Mesodermal cell (in vitro differentiated cells): ENCODE data around the gene TREH. TPM values are rescaled to one million over a fixed set of nuclear protein-coding genes. Genes with fewer than 3 reads are reported as not detected.
A peak's percentile ranks its signal among the peaks of the same experiment; 100 is the strongest.
"Not testable (repeated sequence)": the region's sequence is repeated elsewhere in the genome, so short reads cannot be mapped to it uniquely, and the experiment has no call there.

Experiments
- H3K27ac ChIP-seq: 2 replicates; pipeline ENCODE4 v1.7.0; 2013; ENCODE audit warnings: mild to moderate bottlenecking, low read depth, low read length, moderate library complexity; ENCODE audit not compliant: severe bottlenecking
- H3K36me3 ChIP-seq: 2 replicates; pipeline ENCODE4 v1.7.1; 2013; ENCODE audit warnings: mild to moderate bottlenecking, low read length, moderate library complexity; ENCODE audit not compliant: control insufficient read depth, insufficient read depth
- H3K4me1 ChIP-seq: one replicate; pipeline ENCODE4 v1.7.1; 2013; ENCODE audit warnings: mild to moderate bottlenecking, low read length; ENCODE audit not compliant: insufficient read depth, control insufficient read depth, poor library complexity, severe bottlenecking
- H3K4me3 ChIP-seq: 2 replicates; pipeline ENCODE4 v1.7.0; 2013; ENCODE audit warnings: low read length, control low read depth, mild to moderate bottlenecking; ENCODE audit not compliant: insufficient read depth, poor library complexity, severe bottlenecking; ENCODE audit errors: extremely low read depth
- H3K9me3 ChIP-seq: 2 replicates; pipeline ENCODE4 v1.7.1; 2013; ENCODE audit warnings: mild to moderate bottlenecking, low read length, moderate library complexity; ENCODE audit not compliant: control insufficient read depth
- WGBS, 2 experiments: methylation state at CpG; one replicate each; pipeline ENCODE4 v1.1.5; 2013; ENCODE audit warnings: missing lambda C conversion rate in 2 of 2; ENCODE audit not compliant: insufficient coverage in 2 of 2; 5-methylcytosine and 5-hydroxymethylcytosine counted together
- polyA plus RNA-seq, 2 experiments: library from polyadenylated mRNA; stranded (reverse); fragments of 50-300 nt; gene quantifications; one replicate each; pipeline ENCODE4 v1.2.3, GENCODE V29; 2013

Gene TREH
- not detected for polyA plus RNA-seq (2013, experiment 1 of 2)
- polyA plus RNA-seq (2013, experiment 2 of 2) = not detected

- H3K27ac ChIP-seq = no peak within 1 kb of the TSS
- H3K9me3 ChIP-seq = peaks cover 11% of the 10 kb centered on the region
- 85 to 94% methylated on average over 4 to 5 of the region's 5 CpGs for WGBS, 2 experiments
- no peaks in the 10 kb centered on the region for H3K36me3 ChIP-seq
- H3K4me3 ChIP-seq = no peak within 1 kb of the TSS
- H3K4me1 ChIP-seq = no peaks in the 10 kb centered on the region
Observed at GRCh38 chr11:118679483-118679882, at the start of gene TREH. Gene TREH (minus strand): TSS chr11:118679650. CDS start chr11:118679627, 23 bp downstream.

GRCh38 chr11:118728112-118728511 is 48.7 kb upstream of the TREH start:
- not testable (repeated sequence) for H3K4me1 ChIP-seq, H3K36me3 ChIP-seq, H3K27ac ChIP-seq, H3K9me3 ChIP-seq, H3K4me3 ChIP-seq
- 100% methylated on average over 3 to 6 of the region's 10 CpGs for WGBS, 2 experiments

DNA sequence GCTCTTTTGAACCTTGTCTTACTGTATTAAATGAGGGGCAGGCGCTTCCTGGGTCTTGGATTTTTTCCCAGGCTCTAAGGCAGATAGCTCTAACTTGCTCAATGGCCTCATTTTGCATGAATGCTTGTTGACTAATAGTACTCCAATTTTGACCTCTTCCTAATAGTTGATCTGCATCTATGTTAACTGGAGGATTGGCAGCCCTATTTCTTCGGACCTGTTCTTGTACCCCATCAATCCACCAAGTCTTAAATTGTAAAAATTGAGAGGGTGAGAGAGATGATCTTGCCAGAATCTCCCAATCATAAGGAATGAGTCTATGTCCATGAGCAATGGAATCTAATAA is 48.2 kb upstream of the TREH start:
- not testable (repeated sequence) for H3K4me1 ChIP-seq, H3K4me3 ChIP-seq, H3K27ac ChIP-seq, H3K36me3 ChIP-seq, H3K9me3 ChIP-seq
- no CpG with 5 or more reads among the region's 2 CpGs for WGBS, 2 experiments

DNA sequence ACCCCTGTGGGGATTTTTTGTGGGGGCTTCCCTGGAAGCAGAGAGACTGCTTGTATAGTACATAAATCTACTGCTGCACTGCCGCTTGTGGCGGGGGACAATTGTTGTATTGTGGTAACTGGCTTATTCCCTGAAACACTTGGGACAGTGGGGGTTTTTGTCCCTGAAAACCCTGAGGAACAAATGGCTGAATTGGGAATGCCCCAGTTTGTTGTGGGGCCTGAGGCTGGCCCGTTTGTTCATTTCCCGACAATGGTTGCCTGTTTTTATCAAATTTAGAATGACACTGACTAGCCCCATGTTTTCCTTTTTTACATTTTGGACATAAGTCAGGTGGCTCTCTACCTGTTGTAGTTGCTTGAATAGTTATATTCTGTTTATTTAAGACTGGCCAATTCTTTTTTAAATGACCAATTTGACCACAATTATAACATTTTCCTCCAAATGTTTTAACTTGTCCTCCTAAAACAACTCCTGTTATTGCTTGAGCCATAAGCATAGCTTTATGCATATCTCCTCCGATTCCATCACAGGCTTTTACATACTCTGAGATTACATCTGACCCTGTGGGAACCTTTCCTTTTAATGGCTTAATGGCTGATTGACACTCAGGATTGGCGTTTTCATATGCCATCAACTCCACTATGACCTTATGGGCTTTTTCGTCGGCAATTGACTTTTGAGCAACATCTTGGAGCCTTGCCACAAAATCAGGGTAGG is 47.7 kb upstream of the TREH start:
- not testable (repeated sequence) for H3K27ac ChIP-seq, H3K4me3 ChIP-seq, H3K36me3 ChIP-seq, H3K4me1 ChIP-seq, H3K9me3 ChIP-seq
- WGBS, 2 experiments = 88 to 90% methylated on average over 2 of the region's 8 CpGs

- not testable (repeated sequence) for H3K4me1 ChIP-seq, H3K4me3 ChIP-seq, H3K9me3 ChIP-seq, H3K27ac ChIP-seq, H3K36me3 ChIP-seq
- no CpG with 5 or more reads among the region's 10 CpGs for WGBS, 2 experiments
Observed at GRCh38 chr11:118721478-118722015, 42.1 kb upstream of the TREH start.

DNA sequence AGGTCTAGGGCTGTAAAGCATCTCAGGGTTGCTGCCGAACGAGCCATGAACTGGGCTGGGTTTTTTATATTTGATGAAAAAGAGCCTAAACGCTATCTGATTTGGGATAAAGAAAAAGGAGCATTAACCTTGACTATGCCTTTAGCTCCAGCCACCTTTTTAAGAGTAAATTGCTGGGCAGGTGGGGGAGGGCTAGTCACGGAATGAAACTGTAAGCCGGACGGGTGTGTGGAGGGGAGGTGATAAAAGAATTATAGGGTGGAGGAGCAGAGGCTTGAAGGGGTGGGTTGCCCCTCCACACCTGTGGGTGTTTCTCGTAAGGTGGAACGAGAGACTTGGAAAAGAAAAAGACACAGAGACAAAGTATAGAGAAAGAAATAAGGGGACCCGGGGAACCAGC is 41.3 kb upstream of the TREH start:
- not testable (repeated sequence) for H3K9me3 ChIP-seq, H3K36me3 ChIP-seq, H3K4me3 ChIP-seq, H3K27ac ChIP-seq, H3K4me1 ChIP-seq
- 4% methylated on average over 3 of the region's 9 CpGs; no CpG with 5 or more reads in 1 of the 2 experiments for WGBS, 2 experiments

- not testable (repeated sequence) for H3K27ac ChIP-seq, H3K9me3 ChIP-seq, H3K4me3 ChIP-seq, H3K36me3 ChIP-seq, H3K4me1 ChIP-seq
- 9% methylated on average over 8 of the region's 13 CpGs for WGBS, 2 experiments
Observed at GRCh38 chr11:118720078-118720477, 40.6 kb upstream of the TREH start.

DNA sequence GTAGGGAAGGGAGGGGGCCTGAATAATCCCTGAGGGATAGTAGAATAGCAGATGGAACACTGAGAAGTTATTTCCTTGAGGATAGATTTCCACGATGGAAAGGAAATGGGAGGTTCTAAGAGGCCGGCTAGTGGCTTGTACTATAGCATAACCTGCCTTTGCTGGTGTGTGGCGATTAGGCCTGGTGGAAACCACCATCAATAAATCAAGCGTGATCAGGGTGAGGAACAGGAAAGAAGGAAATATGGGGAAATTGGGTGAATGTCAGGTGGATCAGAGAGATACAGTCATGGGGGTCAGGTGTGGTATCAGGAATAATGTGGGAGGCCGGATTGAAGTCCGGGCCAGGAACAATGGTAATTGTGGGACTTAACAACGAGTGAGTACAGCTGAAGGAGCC is 39.1 kb upstream of the TREH start:
- H3K4me3 ChIP-seq, H3K36me3 ChIP-seq, H3K4me1 ChIP-seq, H3K9me3 ChIP-seq, H3K27ac ChIP-seq: not testable (repeated sequence)
- 35 to 67% methylated on average over 3 to 5 of the region's 7 CpGs for WGBS, 2 experiments

- WGBS, 2 experiments = 17 to 37% methylated on average over 3 of the region's 4 CpGs
- H3K9me3 ChIP-seq, H3K4me1 ChIP-seq, H3K36me3 ChIP-seq, H3K4me3 ChIP-seq, H3K27ac ChIP-seq: not testable (repeated sequence)
Observed at GRCh38 chr11:118717733-118718132, 38.3 kb upstream of the TREH start.

DNA sequence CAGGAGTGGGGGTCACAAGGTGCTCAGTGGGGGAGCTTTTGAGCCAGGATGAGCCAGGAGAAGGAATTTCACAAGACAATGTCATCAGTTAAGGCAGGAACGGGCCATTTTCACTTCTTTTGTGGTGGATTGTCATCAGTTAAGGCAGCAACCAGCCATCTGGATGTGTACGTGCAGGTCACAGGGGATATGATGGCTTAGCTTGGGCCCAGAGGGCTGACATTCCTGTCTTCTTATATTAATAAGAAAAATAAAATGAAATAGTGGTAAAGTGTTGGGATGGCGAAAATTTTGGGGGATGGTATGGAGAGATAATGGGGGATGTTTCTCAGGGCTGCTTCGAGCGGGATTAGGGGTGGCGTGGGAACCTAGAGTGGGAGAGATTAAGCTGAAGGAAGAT is 37.8 kb upstream of the TREH start:
- WGBS, 2 experiments = no CpG with 5 or more reads among the region's 6 CpGs
- H3K9me3 ChIP-seq, H3K27ac ChIP-seq, H3K4me1 ChIP-seq, H3K36me3 ChIP-seq, H3K4me3 ChIP-seq: not testable (repeated sequence)

DNA sequence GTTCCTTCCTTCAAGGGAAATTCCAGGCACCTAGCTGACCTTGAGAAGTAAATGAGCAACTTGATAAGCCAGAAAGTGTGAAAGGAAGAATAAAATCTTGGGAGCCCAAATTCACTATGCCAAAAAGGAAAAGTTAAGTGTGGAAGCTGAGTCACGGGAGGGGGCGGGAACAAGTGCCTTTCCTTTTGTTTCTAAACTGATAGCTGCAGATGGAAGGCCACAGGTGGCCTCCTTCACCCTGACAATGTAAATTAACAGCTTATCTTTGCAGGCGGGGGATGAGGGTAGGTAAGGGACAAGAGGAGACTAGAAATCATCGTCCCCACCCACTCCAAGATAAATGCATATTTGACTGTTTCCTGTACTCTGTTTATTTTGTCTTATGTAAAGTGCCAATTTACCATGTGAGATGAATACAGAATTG is 36.4 kb upstream of the TREH start:
- WGBS, 2 experiments = 20 to 40% methylated on average over 1 to 2 of the region's 4 CpGs
- Histone ChIP-seq H3K27ac (peak overlapping the region; percentile 70), H3K9me3 (no peaks in the 10 kb centered on the region), H3K4me1 (peaks cover 3% of the 10 kb centered on the region), H3K36me3 (no peaks in the 10 kb centered on the region), H3K4me3 (no peak overlapping the region)
